Left ventricle myocardium inferior (tissue), 1 donor: Measurements from ENCODE around the gene NCAN. TPM values are rescaled to one million over a fixed set of nuclear protein-coding genes. Genes with fewer than 3 reads are reported as not detected.
"Not testable (repeated sequence)": the region's sequence is repeated elsewhere in the genome, so short reads cannot be mapped to it uniquely, and the experiment has no call there.

Experiments used
- DNase-seq: peaks from one replicate; pipeline ENCODE4 v3.0.0-alpha.2; 2020
- H3K27ac ChIP-seq: fragments of 200-600 bp; replicated peaks from 2 replicates; pipeline ENCODE4 v1.8.0; 2021
- H3K27me3 ChIP-seq: fragments of 200-600 bp; 2 replicates; pipeline ENCODE4 v1.8.0; 2021; ENCODE audit warnings: low read depth
- H3K36me3 ChIP-seq: fragments of 200-600 bp; 2 replicates; pipeline ENCODE4 v1.8.0; 2021
- H3K4me1 ChIP-seq: fragments of 200-600 bp; 2 replicates; pipeline ENCODE4 v1.8.0; 2021
- H3K4me3 ChIP-seq: fragments of 200-600 bp; 2 replicates; pipeline ENCODE4 v1.8.0; 2021; ENCODE audit warnings: mild to moderate bottlenecking, moderate library complexity
- H3K9me3 ChIP-seq: fragments of 200-600 bp; replicated peaks from 2 replicates; pipeline ENCODE4 v1.8.0; 2021
- CTCF ChIP-seq: fragments of 200-600 bp; IDR thresholded peaks from 2 replicates; pipeline ENCODE4 v1.8.0; 2021; ENCODE audit warnings: antibody characterized with exemption, mild to moderate bottlenecking, borderline replicate concordance
- intact Hi-C: fragments of 100-400 bp; cut with micrococcal nuclease; formaldehyde crosslinking; loops from one replicate; pipeline ENCODE4 v1.11.0; 2022
- total RNA-seq: library from RNA; stranded (reverse); fragmentation: NEBNext Ultra II Directional; extraction: Animal tissue kit (Norgen Biotek cat#: 25700); gene quantifications from one replicate; pipeline ENCODE4 v1.2.1, GENCODE V29; 2021
- donor health status: DM: no; HTN: yes; CAD: no; lungs with severe emphysema.

Gene NCAN
- total RNA-seq, 1 donor from 2014 or later, result not detected

GRCh38 chr19:19215792-19216191 is 4.0 kb downstream of the NCAN start:
- intact Hi-C loops, result no loop called here
- peaks cover 89% of the 10 kb centered on the region for H3K27me3 ChIP-seq
- H3K27ac ChIP-seq, result no peak overlapping the region
- H3K4me1 ChIP-seq, result no peaks in the 10 kb centered on the region
- TF ChIP-seq CTCF, result no peak
- H3K9me3 ChIP-seq, result no peaks in the 10 kb centered on the region
- no peak overlapping the region for H3K4me3 ChIP-seq
- H3K36me3 ChIP-seq, result no peaks in the 10 kb centered on the region
- no peak for DNase-seq

DNA sequence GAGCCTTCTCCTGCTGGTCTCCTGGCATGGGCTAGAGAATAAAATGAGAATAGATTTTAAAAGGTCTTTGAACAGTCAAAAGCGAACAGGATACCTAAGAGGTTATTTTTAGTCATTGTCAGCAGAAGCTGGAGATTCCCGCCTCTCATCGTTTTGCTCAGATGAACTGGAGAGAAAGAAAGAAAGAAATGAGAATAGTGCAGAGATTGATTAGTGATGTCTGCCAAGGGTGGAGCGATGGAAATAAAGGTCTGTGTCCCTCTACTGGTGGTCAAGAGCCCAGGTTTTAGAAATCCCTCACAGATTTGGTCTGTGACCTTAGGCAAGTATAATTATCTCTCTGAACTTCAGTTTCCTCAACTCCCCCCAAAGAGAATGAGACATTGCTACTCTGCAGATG is 5.3 kb downstream of the NCAN start:
- H3K4me1 ChIP-seq, result no peaks in the 10 kb centered on the region
- DNase-seq, result no peak
- no peaks in the 10 kb centered on the region for H3K36me3 ChIP-seq
- H3K27me3 ChIP-seq, result peaks cover 88% of the 10 kb centered on the region
- intact Hi-C loops, result no loop called here
- no peaks in the 10 kb centered on the region for H3K9me3 ChIP-seq
- H3K27ac ChIP-seq, result no peak overlapping the region
- H3K4me3 ChIP-seq, result no peak overlapping the region
- TF ChIP-seq CTCF, result no peak

- no peak for DNase-seq
- TF ChIP-seq CTCF, result no peak
- peaks cover 88% of the 10 kb centered on the region for H3K27me3 ChIP-seq
- no peaks in the 10 kb centered on the region for H3K9me3 ChIP-seq
- no peak overlapping the region for H3K4me3 ChIP-seq
- H3K36me3 ChIP-seq, result no peaks in the 10 kb centered on the region
- H3K27ac ChIP-seq, result no peak overlapping the region
- intact Hi-C loops, result no loop called here
- no peaks in the 10 kb centered on the region for H3K4me1 ChIP-seq
Observed at GRCh38 chr19:19218911-19219310, 7.2 kb downstream of the NCAN start.

DNA sequence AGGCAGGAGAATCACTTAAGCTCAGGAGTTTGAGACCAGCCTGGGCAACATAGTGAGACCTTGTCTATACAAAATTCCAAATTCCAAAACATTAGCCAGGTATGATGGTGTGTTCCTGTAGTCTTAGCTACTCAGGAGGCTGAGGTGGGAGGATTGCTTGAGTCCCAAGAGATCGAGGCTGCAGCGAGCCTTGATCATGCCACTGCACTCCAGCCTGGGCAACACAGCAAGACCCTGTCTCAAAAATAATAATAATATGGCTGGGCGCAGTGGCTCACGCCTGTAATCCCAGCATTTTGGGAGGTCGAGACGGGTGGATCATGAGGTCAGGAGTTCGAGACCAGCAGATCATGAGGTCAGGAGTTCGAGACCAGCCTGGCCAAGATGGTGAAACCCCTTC is 9.2 kb downstream of the NCAN start:
- H3K27ac ChIP-seq, H3K36me3 ChIP-seq, H3K9me3 ChIP-seq, DNase-seq, intact Hi-C loops, H3K4me1 ChIP-seq, H3K4me3 ChIP-seq: not testable (repeated sequence)
- H3K27me3 ChIP-seq, result peaks cover 88% of the 10 kb centered on the region

DNA sequence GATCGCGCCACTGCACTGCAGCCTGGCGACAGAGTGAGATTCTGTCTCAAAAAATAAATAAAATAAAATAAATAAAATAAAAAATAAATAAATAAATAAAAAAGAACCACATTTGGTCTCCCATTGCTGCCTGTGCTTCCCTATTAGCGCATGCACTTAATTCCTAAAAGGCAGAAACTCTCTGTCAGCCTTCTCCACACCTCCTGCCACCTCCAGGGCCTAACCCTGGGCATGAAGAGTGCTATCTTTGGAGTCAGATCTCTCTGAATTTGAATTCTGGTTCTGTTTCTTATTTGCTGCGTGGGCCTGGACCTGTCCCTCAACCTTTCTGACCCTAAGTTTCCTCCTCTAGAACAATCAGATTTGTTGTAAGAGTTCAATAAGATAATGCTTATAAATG is 11.3 kb downstream of the NCAN start:
- peaks cover 9% of the 10 kb centered on the region for H3K4me1 ChIP-seq
- no peaks in the 10 kb centered on the region for H3K36me3 ChIP-seq
- intact Hi-C loops, result no loop called here
- no peaks in the 10 kb centered on the region for H3K9me3 ChIP-seq
- no peak for DNase-seq
- H3K27ac ChIP-seq, result no peak overlapping the region
- peaks cover 88% of the 10 kb centered on the region for H3K27me3 ChIP-seq
- H3K4me3 ChIP-seq, result no peak overlapping the region
- TF ChIP-seq CTCF, result no peak

DNA sequence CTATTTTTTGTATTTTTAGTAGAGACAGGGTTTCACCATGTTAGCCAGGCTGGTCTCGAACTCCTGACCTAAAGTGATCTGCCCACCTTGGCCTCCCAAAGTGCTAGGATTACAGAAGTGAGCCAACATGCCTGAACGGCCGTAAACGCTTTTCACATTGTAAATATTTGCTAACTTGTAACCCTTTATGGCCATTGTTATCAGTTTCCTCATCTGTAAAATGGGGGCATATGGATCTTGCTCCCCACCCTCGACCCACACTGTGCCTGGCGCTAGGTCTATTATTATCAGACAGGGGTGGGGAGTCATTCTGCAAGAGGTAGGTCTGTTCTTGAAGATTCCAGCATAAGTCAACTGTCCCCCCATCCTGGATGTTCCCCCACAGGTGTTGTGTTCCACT is 11.9 kb downstream of the NCAN start:
- intact Hi-C loops, result no loop called here
- no peak for TF ChIP-seq CTCF
- no peak for DNase-seq
- Histone ChIP-seq H3K27me3 (peaks cover 88% of the 10 kb centered on the region), H3K27ac (no peak overlapping the region), H3K4me1 (peaks cover 9% of the 10 kb centered on the region), H3K36me3 (no peaks in the 10 kb centered on the region), H3K4me3 (no peak overlapping the region), H3K9me3 (no peaks in the 10 kb centered on the region)
